HG03045 (cell line): Measurements from ENCODE around the gene RBM18.
A peak's percentile ranks its signal among the peaks of the same experiment; 100 is the strongest.

Source experiments
- ATAC-seq: cut with Tn5 transposase; IDR thresholded peaks from one replicate; pipeline ENCODE4 v1.9.1; 2021; ENCODE audit warnings: mild to moderate bottlenecking, moderate library complexity; ENCODE audit not compliant: unreplicated experiment

Gene RBM18, protein sequence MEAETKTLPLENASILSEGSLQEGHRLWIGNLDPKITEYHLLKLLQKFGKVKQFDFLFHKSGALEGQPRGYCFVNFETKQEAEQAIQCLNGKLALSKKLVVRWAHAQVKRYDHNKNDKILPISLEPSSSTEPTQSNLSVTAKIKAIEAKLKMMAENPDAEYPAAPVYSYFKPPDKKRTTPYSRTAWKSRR

DNA sequence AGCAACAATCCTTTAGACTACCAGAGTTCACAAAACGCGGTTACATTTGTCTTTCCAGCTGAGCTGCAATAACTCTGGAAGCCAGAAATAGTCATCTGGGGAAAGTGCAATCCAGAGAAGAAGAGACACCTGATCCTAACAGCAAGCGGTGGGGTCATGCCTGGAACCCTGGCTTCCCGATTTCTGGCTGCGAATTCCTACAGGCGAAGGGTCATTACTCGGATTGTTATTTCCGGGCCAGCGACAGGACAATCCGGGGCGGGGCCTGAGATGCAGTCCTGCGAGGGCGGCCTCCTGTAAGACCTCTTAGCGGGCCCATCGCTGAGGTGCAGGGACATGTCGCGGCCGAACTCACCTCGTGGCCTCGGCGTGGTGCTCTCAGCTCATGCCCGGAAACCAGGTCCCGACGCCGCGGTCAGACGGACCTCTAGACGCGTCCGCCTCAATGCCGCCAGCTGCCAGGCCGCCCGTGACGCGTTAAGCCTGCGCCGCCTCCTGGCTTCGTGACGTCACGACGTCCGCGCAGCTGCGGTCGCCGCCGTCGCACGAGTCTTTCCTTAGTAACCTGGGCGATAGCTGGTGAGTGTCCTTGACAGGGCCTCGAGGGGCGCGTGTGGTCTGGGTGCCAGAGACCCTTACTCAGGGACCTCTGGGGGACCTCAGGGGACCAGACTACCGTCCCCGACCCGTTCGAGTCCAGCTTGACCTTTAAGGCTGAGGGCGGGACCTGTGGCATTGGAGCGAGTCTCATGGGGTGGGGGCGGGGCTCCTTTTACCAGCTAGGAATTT lies at the start of gene RBM18, which contains the start of gene MRRF:
Gene RBM18 (minus strand): TSS at position 481 of the 789 bp plus-strand sequence. CDS start 3,348 bp downstream, outside the sequence.
Gene MRRF (plus strand): TSS at position 523 of the 789 bp plus-strand sequence. CDS start 6,010 bp downstream, outside the sequence.
- ATAC-seq: peak; percentile 83

- ATAC-seq: no peak
Observed at GRCh38 chr9:122314165-122314564, 49.5 kb upstream of the RBM18 start.

GRCh38 chr9:122309861-122310260 lies 45.2 kb upstream of the RBM18 start:
- no peak for ATAC-seq

DNA sequence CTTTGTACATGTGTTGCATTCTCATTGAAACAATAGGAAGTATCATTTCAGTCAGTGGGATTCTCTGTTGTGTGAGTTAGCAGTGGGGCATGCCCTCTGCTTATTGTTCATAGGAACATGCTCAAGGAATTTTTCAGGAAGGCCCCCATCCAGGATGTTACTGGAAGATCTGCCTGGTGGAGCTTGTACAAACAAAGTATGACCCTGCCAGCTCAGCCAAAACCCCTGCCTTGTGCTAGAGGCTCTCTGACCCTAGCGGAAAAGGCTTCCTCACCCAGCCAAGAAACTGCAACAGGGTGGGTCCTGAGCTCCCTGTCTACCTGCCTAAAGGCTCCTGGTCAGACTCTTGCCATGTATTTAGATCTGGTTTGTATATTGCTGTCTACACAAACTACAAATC lies 43.3 kb upstream of the RBM18 start:
- ATAC-seq: no peak

GRCh38 chr9:122307061-122307460 lies 42.4 kb upstream of the RBM18 start:
- ATAC-seq: no peak

DNA sequence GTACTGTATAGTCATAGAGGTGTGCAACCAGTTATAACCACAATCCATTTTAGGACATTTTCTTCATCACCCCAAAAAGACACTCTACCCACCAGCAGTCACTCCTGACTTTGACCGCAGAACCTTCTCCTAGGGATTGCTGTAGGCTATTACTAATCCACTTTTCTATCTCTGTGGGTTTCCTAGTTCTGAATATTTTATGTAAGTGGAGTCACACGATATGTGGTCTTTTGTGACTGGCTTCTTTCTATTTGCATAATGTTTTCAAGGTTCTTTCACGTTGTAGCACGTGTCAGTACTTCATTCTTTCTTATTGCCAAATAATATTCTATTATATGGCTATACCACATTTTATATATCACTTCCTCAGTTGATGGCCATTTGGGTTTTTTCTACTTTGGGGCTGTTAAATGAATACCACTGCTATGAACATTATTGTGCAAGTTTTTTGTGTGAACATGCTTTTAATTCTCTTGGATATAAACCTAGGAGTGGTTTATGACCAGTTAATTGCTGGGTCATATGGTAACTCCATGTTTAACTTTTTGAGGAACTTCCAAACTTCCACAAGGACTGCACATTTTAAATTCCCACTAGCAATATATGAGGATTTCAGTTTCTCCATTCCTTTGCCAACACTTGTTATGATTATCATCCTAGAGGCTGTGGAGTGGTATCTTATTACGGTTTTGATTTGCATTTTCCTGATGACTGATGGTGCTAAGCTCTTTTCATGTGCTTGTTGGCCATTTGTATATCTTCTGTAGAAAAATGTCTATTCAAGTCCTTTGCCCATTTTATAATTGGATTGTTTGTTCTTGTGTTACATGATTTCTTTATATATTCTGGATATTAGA lies 37.8 kb upstream of the RBM18 start:
- ATAC-seq: no peak

- no peak for ATAC-seq
Observed at GRCh38 chr9:122297512-122297911, 32.9 kb upstream of the RBM18 start.

- ATAC-seq: no peak
Observed at GRCh38 chr9:122294531-122294930, 29.9 kb upstream of the RBM18 start.

DNA sequence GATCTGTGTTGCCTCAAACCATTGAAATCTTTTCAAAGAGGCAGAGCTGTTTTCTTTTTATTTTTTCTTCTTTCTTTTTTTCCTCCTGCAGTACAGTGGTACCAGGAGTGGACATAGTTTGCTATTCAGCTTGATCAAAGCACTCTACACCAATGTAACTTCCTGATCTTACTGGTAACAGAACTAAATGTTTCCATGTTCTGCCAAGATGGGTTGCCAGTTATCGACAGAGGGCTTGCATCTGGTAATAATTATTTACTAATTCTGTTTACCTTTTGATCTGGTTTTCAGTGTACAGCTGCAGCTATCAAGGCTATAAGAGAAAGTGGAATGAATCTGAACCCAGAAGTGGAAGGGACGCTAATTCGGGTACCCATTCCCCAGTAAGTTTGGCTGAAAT lies 26.8 kb upstream of the RBM18 start:
- no peak for ATAC-seq

GRCh38 chr9:122287214-122287720 lies 22.6 kb upstream of the RBM18 start:
- ATAC-seq: no peak

GRCh38 chr9:122286764-122287163 lies 22.1 kb upstream of the RBM18 start:
- ATAC-seq: no peak

DNA sequence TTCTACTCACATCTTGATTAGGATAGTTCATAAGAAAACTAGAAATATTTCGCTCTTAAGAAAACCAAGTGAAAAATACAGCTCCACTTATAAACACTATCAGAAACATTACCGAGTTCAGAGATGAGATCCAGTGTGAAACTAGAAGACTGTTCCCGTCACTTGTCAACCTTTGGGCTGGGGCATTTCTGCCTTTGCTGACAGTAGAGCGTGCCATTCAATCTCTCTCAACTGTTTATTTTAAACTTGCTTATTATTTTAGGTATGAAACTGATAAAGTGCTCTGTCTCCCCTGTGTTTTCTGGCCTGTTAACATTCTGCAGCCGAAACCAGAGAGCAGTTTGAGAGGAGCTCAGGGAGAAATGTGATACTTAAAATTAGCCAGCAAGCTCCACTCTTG lies 16.7 kb upstream of the RBM18 start:
- no peak for ATAC-seq

GRCh38 chr9:122277285-122277897 lies 12.8 kb upstream of the RBM18 start:
- ATAC-seq: no peak

GRCh38 chr9:122276096-122276495 lies 11.5 kb upstream of the RBM18 start:
- ATAC-seq: no peak

DNA sequence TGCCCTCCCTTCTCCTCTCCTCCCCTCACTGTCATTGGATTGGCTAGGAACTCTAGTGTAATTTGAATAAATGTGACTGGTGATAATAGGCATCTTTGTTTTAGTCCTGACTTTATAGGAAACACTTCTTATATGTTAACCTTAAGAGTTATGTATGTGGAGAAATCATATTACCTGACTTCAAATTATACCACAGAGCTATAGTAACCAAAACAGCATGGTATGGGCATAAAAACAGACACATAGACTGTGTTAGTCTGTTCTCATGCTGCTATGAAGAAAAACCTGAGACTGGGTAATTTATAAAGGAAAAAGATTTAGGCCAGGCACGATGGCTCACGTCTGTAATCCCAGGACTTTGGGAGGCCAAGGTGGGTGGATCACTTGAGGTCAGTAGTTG lies 9.4 kb upstream of the RBM18 start:
- no peak for ATAC-seq

DNA sequence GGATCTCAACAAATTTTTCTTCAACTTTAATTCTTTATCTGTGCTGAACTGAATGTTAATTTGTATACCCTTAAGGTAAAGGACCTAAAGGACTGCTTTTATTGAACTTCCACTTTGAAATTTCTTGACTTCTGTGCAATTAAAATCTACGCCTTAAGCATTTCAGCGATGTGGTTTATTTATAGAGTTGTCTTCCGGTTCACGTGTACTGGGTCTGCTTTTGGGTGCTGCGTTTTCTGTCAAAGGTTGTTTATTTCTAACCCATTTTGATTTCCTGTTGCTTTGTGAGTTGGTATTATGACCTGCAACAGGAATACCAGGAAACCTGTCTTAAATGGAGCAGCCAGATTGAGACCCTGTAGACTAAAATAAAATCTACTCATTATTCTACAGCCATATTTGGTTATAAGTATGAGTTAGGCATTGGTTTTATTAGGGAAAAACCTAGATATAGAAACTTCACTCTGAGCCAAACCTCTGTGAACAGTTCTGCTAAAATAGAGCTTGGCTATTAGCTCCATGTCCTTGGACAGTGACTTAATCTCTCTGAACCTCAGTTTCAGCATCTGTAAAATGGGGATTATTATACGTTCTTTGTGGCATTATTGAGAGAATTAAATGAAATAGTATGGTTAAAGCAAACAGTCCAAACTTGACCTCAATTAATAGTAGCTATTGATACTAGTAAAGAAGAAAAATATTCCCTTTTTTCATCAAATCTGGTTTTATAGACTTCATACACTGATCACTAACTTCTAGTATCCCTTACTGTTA lies 3.6 kb upstream of the RBM18 start:
- no peak for ATAC-seq

GRCh38 chr9:122265149-122265915 lies 692 bp upstream of the RBM18 start:
- ATAC-seq: peak; percentile 21

DNA sequence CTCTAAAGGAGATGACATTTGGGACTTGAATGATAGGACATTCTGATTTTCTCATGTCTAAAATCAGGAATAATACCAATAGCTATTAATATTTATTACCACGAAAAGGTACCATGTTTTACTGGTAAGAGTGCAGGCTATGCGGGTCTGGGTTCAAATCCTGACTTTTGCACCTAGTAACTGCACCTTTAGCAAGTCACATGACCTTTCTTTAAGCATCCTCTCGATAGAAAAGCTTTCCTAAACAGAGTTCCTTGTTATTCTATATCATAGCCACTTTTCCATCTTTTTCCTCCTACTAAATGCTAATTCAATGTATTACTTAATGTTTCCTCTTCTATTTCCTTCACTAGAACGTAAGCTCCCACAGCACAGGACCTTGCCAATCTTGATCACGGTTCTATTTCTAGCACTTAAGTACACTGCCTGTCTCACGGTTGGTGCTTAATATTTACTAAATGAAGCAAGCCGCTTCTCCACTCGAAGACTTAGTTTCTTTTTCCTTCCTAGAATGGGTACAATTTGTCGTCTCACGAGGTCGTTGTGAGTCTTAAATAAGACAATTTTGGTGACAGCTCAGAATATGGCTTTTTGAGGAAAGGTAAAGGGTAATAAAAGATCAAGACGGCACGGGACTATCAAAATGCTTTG lies 816 bp downstream of the RBM18 start:
- no peak for ATAC-seq

- ATAC-seq: no peak
Observed at GRCh38 chr9:122262073-122262472, 2.6 kb downstream of the RBM18 start.
